Heart left ventricle (tissue), 13 donors: ENCODE measurements around the gene ZNF750.

ENCODE experiments used
- CTCF ChIP-seq, 12 donors: fragments of 200-600 bp; sonication (generic) in 4 of 12; IDR thresholded peaks; one replicate each; pipeline versions ENCODE4 v1.5.0 to v1.8.0; 2018 to 2022; ENCODE audit warnings: antibody characterized with exemption in 12 of 12, mild to moderate bottlenecking in 5 of 12
- POLR2A ChIP-seq, 2 donors: fragments of 450-650 bp; IDR thresholded peaks; one replicate each; pipeline ENCODE4 v1.6.1; 2017; ENCODE audit warnings: antibody characterized with exemption in 2 of 2, mild to moderate bottlenecking in 2 of 2, moderate library complexity in 2 of 2
- donor health status: ischemic (EF 13 %, LVEDD 7.1; RV severe dilation, severe dysfunction).
- donor health status: DM: no; HTN: yes; CAD: no.
- donor health status: DM: no; HTN: no; CAD: no.
- donor health status: ischemic (EF 25% LVEDD 6.9; RV normal size, moderate dysfunction).
- donor health status: ischemic (EF 25% LVEDD 5.7; RV mildly dilated, moderate dysfunction).
- donor health status: ischemic (EF 35%, LVEDD 5.7; RV mildly dilated, moderate dysfunction).
- donor health status: nonischemic (EF 11% LVEDD 7.7; RV severe dilation, severe dysfunction).
- donor health status: DM: yes; HTN: yes; CAD: no.
- donor health status: PGD.
- donor health status: ischemic (EF 29% LVEDD 5.4; RV normal size, mild dysfunction).
- donor health status: nonischemic (EF 23%, LVEDD 6.1; RV moderate dilation, normal function).

DNA sequence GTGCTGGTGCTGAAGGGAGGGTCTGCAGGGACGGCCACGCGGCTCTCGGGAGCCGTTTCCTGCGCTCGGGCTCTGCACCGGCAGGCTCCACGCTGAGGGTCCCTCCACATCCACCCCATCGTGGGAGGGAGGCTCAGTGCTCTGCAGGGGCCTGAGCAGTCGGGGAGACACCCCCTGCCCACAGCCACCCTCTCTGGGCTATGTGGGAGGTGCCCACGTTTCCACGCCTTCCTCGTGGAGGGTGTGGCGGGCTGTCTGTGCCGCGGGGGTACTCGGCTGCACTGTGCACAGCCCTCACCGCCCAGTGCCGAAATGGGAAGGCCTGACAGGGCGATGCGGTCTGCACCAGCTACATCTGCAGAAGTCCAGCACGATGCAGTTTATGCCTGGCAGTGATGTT, 25.5 kb upstream of the ZNF750 start:
- no peak for TF ChIP-seq CTCF (IDR thresholded peaks at IDR 0.05)
- TF ChIP-seq POLR2A (IDR thresholded peaks at IDR 0.05) = no peak
